Nephron (organoid): ENCODE data around the gene GFY.

Source experiments
- H3K27ac Mint-ChIP-seq, 3 experiments: 2 replicates each; pipeline ENCODE4 v1.8.0; 2020; ENCODE audit warnings: mixed read lengths in 3 of 3, mild to moderate bottlenecking in 2 of 3, moderate library complexity in 1 of 3
- H3K27me3 Mint-ChIP-seq: 2 replicates; pipeline ENCODE4 v1.8.0; 2021; ENCODE audit warnings: low read depth, mild to moderate bottlenecking, moderate library complexity, mixed read lengths
- H3K36me3 Mint-ChIP-seq: 2 replicates; pipeline ENCODE4 v1.8.0; 2020; ENCODE audit warnings: low read depth, mixed read lengths
- H3K4me1 Mint-ChIP-seq: 2 replicates; pipeline ENCODE4 v1.8.0; 2020; ENCODE audit warnings: mixed read lengths
- H3K4me3 Mint-ChIP-seq, 3 experiments: 2 replicates each; pipeline ENCODE4 v1.8.0; 2020; ENCODE audit warnings: mild to moderate bottlenecking in 3 of 3, mixed read lengths in 3 of 3, moderate library complexity in 2 of 3
- H3K9me3 Mint-ChIP-seq: 2 replicates; pipeline ENCODE4 v1.8.0; 2020; ENCODE audit warnings: mixed read lengths
- TF ChIP-seq, protein P1 (sequence below), 3 experiments: fragments of 200-600 bp; sonication (generic); IDR thresholded peaks; one replicate each; pipeline ENCODE4 v1.5.0; 2021; ENCODE audit warnings: antibody characterized with exemption in 3 of 3; ENCODE audit not compliant: unreplicated experiment in 3 of 3

The GFY gene

GRCh38 chr19:49474542-49474924, 49.3 kb downstream of the GFY start:
- TF ChIP-seq, protein P1, sequence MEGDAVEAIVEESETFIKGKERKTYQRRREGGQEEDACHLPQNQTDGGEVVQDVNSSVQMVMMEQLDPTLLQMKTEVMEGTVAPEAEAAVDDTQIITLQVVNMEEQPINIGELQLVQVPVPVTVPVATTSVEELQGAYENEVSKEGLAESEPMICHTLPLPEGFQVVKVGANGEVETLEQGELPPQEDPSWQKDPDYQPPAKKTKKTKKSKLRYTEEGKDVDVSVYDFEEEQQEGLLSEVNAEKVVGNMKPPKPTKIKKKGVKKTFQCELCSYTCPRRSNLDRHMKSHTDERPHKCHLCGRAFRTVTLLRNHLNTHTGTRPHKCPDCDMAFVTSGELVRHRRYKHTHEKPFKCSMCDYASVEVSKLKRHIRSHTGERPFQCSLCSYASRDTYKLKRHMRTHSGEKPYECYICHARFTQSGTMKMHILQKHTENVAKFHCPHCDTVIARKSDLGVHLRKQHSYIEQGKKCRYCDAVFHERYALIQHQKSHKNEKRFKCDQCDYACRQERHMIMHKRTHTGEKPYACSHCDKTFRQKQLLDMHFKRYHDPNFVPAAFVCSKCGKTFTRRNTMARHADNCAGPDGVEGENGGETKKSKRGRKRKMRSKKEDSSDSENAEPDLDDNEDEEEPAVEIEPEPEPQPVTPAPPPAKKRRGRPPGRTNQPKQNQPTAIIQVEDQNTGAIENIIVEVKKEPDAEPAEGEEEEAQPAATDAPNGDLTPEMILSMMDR (IDR thresholded peaks at IDR 0.05; ENCODE audit: unreplicated experiment in 3 of 3): no peak
- H3K4me3 Mint-ChIP-seq: peak overlapping the region; percentile 64 to 77 (median 74)
- no peaks in the 10 kb centered on the region for H3K9me3 Mint-ChIP-seq
- H3K27ac Mint-ChIP-seq: no peak overlapping the region
- H3K4me1 Mint-ChIP-seq: peaks cover 9% of the 10 kb centered on the region
- peaks cover 5% of the 10 kb centered on the region for H3K27me3 Mint-ChIP-seq
- H3K36me3 Mint-ChIP-seq: peaks cover 3% of the 10 kb centered on the region

- H3K9me3 Mint-ChIP-seq: no peaks in the 10 kb centered on the region
- H3K27me3 Mint-ChIP-seq: peaks cover 5% of the 10 kb centered on the region
- H3K36me3 Mint-ChIP-seq: peaks cover 3% of the 10 kb centered on the region
- peaks cover 9% of the 10 kb centered on the region for H3K4me1 Mint-ChIP-seq
- TF ChIP-seq, protein P1 (IDR thresholded peaks at IDR 0.05; ENCODE audit: unreplicated experiment in 3 of 3): no peak
- peak overlapping the region; percentile 64 to 77 (median 74) for H3K4me3 Mint-ChIP-seq
- H3K27ac Mint-ChIP-seq: peak overlapping the region; percentile 15 to 79 (median 66)
Measured at GRCh38 chr19:49475191-49475917, 50.2 kb downstream of the GFY start.

DNA sequence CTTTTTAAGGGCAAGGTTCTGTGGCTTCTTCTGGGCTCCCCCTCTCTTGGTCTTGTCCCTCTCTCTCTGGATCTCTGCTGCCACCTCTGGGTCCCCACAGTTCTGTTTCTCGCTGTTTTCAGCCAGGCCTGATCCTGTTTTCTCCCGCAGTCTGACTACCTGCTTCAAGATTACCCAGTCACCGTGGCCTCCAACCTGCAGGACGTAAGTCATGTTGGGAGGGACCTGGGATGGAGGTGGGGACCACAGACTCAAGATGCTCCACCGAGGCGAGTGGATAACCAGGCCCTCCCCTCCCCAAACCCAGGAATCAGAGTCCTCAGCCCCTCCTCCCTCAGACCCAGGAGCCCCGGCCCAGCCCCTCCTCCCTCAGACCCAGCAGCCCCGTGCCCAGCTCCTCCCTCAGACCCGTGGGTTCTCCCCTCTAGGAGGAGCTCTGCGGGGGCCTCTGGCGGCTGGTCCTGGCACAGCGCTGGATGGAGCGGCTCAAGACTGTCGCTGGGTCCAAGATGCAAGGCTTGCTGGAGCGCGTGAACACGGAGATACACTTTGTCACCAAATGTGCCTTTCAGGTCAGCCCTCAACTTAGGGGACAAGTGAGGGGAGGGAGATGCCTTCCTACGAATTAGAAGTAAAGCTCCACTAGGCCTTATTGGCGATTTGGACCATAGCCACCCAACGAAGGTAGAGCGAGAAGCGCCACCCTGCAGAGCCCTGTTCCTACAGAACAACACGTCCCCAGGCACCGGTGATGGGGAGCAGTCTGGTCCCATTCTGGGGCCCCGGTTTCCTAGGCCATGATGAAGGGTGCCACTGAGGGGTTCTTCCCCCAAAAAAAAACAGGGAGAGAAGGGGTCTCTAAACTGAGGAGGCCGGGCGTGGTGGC, 51.0 kb downstream of the GFY start:
- Mint-ChIP-seq H3K4me3 (peak overlapping the region; percentile 35 to 61 (median 58)), H3K4me1 (peaks cover 9% of the 10 kb centered on the region), H3K27me3 (peaks cover 5% of the 10 kb centered on the region), H3K27ac (peak overlapping the region; percentile 26 to 79 (median 47)), H3K9me3 (no peaks in the 10 kb centered on the region), H3K36me3 (no peaks in the 10 kb centered on the region)
- TF ChIP-seq, protein P1 (IDR thresholded peaks at IDR 0.05; ENCODE audit: unreplicated experiment in 3 of 3): peak; percentile 52 to 64 (median 61)
